HuH-7 (cell line): ENCODE results near the gene PITHD1.
A peak's percentile ranks its signal among the peaks of the same experiment; 100 is the strongest.
"Not testable (repeated sequence)": the region's sequence is repeated elsewhere in the genome, so short reads cannot be mapped to it uniquely, and the experiment has no call there.

ENCODE experiments used
- DNase-seq: peaks from one replicate; pipeline ENCODE4 v3.0.0; 2011; ENCODE audit warnings: low spot score

The PITHD1 gene

GRCh38 chr1:23774174-23774880 is 3.9 kb upstream of the PITHD1 start:
- no peak for DNase-seq

- DNase-seq = no peak
Measured at GRCh38 chr1:23776217-23776616, 2.0 kb upstream of the PITHD1 start.

GRCh38 chr1:23779826-23780371 is 1.7 kb downstream of the PITHD1 start:
- no peak for DNase-seq

DNA sequence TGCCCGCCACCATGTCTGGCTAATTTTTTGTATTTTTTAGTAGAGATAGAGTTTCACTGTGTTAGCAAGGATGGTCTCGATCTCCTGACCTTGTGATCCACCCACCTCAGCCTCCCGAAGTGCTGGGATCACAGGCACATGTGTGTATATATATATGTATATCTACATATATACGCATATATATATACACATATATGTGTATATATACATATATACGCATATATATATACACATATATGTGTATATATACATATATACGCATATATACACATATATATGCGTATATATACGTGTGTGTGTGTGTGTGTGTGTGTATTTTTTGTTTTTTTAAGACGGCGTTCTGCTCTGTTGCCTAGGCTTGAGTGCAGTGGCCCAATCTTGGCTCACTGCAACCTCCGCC is 4.9 kb downstream of the PITHD1 start:
- DNase-seq = not testable (repeated sequence)

DNA sequence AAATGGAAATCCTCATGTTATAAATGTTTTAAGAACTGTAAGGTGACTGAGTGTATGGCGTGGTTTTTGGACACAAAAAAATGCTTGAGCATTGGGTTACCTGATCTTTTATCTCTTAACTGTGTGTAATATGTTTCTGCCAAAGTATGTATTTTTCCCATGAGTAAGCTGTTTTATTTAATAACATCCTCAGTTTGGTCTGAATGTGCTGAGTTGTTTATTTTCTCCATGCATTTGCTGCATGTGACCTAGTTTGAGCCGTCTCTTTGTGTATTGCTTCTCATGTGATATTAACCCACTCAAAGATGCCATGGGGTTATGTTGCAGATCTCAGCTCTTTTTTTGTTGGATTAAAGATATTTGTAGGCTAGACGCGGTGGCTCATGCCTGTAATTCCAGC is 6.6 kb downstream of the PITHD1 start:
- no peak for DNase-seq

GRCh38 chr1:23787701-23788100 is 9.5 kb downstream of the PITHD1 start:
- DNase-seq = no peak

GRCh38 chr1:23788695-23789094 is 10.5 kb downstream of the PITHD1 start:
- DNase-seq = no peak

- peak; percentile 91 for DNase-seq
Measured at GRCh38 chr1:23790696-23791515, 12.7 kb downstream of the PITHD1 start, which contains the start of gene LYPLA2. Gene LYPLA2 (plus strand): TSS chr1:23791145. CDS start chr1:23792683, 1,538 bp downstream.

DNA sequence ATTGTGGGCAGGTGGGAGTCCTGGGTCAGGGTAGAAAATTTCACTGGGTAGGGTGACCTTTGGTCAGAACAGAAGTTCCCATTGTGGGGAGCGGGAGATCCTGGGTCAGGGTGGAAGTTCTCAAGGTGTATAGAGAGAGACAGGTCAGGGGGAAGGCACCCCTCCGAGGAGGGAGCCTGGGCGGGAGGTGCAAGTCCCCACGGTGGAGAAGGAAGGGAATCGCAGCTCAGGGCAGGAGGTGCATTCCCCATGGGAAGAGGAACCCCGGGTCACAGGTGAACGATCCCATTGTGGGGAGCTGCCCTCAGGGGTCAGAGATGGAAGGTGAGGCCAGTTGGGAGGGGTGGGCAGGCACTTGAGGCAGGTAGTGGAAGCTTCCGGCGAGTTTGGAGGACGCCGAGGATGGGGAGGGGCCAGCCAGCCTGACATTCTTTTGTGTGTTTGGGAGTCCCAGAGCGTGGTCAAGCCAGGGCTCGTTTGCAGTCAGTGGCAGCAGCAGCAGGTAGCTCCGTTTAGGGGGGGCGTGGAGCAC is 13.4 kb downstream of the PITHD1 start:
- no peak for DNase-seq

DNA sequence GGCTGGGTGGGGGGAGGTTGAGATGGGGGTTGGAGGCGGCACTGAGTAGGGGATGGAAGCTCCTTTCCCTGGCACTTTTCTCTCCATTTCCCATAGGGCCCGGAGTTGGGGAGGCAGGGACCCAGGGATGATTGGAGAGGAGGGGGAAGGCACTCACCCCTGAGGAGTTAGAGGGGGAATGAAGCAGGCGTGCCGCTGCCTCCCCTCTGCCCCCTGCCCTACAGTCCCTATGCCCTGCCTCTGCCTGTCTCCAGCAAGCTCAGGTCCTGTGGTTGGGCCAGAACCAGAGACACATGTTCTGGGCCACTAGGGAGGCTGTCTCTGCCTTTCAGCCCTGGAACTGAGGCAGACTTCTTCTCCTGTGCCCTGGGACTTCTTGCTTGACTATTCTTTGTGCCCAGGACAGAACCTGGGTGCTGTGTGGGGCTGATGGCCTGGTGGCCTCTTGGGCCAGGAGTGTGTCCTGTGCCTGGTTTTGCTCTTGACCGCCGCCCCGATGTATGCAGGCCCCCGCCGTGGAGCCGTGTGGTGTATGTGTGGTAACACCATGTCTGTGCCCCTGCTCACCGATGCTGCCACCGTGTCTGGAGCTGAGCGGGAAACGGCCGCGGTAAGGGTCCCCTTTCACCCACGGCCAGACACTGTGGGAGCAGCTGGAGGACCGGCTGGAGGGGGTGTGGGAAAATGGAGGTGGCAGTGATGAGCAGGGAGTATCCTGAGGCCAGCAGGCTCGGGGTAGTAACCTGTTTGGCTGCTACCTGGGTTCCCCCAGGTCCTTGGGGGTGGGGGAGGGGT is 14.1 kb downstream of the PITHD1 start:
- no peak for DNase-seq

- no peak for DNase-seq
Measured at GRCh38 chr1:23793018-23793781, 15.0 kb downstream of the PITHD1 start.

- DNase-seq = no peak
Measured at GRCh38 chr1:23793861-23794731, 15.9 kb downstream of the PITHD1 start.

- DNase-seq = not testable (repeated sequence)
Measured at GRCh38 chr1:23794732-23795182, 16.5 kb downstream of the PITHD1 start.

DNA sequence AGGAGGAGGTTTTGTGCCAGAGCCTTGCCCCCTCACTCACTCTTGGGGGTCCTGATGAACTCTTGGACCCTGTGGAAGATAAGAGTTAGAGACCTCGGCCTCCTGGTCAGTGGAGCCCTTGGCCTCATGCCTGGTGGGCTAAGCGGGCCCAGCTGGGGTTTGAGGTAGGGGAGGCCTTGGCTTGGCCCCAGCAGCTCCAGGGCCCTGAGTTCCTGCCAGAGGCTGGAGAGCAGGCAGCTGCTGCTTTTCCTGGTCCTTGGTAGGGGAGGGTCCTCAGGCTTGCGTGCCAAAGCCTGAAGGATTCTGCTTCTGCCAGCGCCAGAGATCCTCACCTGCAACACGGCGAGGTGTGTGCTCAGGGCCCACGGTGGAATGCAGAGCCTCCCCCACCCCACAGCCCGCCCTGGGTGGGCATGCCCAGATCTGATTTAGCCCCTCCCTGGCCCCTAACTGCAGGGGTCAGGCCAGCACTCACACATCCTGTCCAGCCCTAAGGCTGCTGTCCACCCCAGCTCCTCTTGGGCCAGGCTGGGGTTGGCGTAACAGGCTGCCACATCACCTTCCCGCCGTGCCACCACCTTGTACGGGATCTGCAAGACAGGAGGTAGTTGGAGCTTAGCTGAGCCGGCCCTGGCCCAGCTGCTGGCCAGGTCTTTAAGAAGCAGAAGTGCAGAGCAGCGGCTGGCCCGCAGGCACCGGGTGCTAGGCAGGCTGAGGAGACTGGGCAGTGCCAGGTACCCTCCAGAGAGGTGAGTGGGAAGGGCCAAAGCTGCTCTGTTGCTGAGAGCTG is 17.7 kb downstream of the PITHD1 start:
- DNase-seq = no peak

DNA sequence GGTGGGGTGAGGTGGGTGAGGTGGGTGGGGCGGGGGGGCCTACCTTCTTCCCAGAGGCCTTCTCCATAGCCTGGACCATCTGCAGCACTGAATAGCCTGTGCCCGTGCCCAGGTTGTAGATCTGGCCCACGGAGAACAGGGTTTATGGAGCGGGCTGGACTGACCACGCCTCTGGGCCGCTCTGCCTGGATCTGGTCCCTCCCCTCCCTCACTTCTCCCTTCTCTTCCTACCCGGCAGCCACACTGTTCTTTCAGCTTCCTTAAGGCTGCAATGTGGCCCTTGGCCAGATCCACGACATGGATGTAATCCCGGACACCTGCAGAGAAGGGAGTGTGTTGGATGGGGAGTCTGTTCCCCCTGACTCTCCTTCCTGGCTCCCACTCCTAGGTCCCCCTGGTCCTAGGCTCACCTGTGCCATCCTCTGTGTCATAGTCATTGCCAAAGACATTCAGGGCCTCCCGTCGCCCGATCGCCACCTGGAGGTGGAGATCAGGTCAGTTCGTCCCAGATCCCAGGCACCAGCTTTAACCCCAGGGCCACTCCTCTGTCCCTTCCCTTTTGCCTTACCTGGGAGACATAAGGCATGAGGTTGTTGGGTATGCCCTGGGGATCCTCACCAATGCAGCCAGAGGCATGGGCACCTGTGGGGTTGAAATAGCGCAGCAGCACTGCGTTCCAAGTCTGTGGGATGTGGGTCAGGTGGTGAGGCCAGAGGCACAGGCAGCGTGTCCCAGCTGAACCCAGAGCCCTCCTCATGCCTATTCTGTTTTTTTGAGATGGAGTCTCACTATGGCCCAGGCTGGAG is 18.5 kb downstream of the PITHD1 start:
- peak; percentile 40 for DNase-seq

DNA sequence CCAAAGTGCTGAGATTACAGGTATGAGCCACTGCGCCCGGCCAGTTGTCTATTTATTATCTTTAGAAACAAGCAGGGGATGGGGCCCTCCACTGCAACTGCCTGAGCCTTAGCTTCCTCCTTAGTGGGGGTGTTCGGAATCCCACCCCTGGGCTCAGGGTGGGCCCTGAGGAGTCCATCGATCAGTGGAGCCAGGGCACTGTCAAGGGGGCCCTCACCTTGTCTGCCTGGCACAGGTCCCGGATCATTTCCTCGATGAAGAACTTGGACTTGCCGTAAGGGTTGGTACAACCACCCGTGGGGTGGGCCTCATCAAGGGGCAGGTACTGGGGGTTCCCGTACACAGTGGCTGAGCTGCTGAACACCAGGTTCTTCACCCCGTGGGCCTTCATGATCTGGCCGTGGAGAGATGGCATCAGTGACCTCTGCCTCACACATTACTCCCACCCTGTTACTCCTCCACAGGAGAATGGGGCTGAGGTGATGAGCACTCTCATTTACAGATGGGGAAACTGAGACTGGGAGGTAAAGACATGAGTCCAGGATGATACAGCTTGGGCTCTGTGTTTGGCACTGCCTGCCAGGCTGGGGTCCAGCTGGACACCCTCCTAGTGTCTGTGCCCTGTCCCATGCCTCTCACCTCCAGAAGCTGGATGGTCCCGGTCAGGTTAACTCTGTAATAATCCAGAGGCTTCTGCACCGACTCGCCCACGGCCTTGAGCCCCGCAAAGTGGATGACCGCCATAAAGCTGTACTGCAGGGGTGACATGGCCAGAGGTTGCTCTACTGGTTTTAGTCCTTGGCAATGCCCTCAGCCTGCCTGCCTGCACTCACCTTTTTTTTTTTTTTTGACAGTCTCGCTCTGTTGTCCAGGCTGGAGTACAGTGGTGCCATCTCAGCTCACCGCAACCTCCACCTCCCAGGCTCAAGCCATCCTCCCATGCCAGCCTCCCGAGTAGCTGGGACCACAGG is 19.5 kb downstream of the PITHD1 start:
- DNase-seq = no peak

GRCh38 chr1:23798662-23799142 is 20.5 kb downstream of the PITHD1 start:
- DNase-seq = no peak
